C4-2B (cell line): Measurements from ENCODE around the gene CD300LD.

ENCODE experiments used
- H3K27ac ChIP-seq: fragments of 450-650 bp; 2 replicates; pipeline ENCODE4 v1.5.1; 2017
- ZFX ChIP-seq: fragments of 450-650 bp; IDR thresholded peaks from 2 replicates; pipeline ENCODE4 v1.6.1; 2017
- TF ChIP-seq, protein P1 (sequence below): fragments of 450-650 bp; conservative IDR thresholded peaks from 2 replicates; pipeline ENCODE4 v1.5.1; 2017; ENCODE audit warnings: mild to moderate bottlenecking

Gene CD300LD

GRCh38 chr17:74549343-74549742 lies 42.7 kb downstream of the CD300LD start:
- no peak overlapping the region for H3K27ac ChIP-seq
- TF ChIP-seq, protein P1, sequence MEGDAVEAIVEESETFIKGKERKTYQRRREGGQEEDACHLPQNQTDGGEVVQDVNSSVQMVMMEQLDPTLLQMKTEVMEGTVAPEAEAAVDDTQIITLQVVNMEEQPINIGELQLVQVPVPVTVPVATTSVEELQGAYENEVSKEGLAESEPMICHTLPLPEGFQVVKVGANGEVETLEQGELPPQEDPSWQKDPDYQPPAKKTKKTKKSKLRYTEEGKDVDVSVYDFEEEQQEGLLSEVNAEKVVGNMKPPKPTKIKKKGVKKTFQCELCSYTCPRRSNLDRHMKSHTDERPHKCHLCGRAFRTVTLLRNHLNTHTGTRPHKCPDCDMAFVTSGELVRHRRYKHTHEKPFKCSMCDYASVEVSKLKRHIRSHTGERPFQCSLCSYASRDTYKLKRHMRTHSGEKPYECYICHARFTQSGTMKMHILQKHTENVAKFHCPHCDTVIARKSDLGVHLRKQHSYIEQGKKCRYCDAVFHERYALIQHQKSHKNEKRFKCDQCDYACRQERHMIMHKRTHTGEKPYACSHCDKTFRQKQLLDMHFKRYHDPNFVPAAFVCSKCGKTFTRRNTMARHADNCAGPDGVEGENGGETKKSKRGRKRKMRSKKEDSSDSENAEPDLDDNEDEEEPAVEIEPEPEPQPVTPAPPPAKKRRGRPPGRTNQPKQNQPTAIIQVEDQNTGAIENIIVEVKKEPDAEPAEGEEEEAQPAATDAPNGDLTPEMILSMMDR: no peak
- TF ChIP-seq ZFX: no peak

DNA sequence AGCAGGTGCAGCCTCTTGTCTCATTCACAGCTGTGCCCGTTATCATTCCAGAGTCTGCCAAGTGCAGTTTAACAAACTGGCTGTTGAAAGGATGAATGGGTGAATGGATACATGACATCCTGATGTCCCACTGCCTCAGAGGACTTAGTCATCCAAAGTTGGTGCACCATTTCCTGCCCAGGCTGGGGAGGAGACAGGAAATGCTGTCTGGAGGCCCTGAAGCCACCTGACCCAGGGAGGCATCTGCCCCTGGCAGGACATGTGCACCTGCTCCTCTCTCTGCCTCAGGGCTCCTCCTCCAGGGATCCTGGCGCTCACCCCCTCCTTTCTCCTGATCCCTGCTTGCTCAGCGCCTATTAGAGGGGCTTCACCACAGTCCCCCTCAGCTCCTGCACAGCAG lies 44.3 kb downstream of the CD300LD start:
- no peak for TF ChIP-seq ZFX
- TF ChIP-seq, protein P1: no peak

DNA sequence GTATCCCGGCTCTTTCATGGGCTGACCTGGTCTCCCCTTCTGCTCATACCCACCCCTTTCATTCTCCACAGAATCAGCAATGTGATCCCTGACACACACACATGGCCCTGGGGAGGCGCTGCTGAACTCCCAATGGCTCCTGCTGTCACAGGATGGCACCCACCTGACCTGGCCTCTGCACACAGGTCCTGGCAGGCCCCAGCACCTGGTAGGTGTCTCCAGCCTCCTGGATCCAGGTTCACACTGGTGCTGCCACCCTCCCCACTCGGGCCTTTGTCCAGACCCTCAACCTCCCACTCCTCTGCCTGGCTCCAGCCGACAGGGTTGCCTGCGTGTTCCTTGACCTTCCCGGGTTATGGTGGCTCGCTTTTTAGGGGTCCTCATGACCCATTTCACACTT lies 44.8 kb downstream of the CD300LD start:
- no peak overlapping the region for H3K27ac ChIP-seq
- no peak for TF ChIP-seq ZFX
- TF ChIP-seq, protein P1: no peak

More for the DNA sequence above, 44.3 kb downstream of the CD300LD start:
- no peak overlapping the region for H3K27ac ChIP-seq

- H3K27ac ChIP-seq: no peak overlapping the region
- TF ChIP-seq, protein P1: no peak
- TF ChIP-seq ZFX: no peak
Observed at GRCh38 chr17:74546586-74546985, 45.5 kb downstream of the CD300LD start.

DNA sequence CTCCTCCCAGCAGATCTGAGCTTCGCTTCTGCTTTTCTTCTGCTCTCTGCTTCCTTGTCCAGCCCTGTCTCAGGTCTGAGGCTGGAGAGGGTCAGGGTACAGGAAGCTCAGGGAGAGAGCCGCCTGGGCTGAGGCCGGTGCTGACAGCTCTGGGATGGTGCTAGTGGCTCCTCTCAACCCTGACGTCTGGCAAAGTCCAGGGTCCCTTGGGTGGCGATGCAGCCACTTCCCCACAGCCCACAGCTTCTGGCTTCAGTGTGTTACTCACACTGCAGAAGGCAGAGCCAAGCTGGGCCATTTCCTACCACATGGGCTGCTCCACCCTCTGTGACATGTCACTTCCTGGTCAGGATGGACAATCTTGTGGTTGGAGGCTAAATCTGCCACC lies 46.2 kb downstream of the CD300LD start, which contains the start of gene CD300C:
Gene CD300C, minus strand, starts transcription at position 273 of the 388 bp plus-strand sequence. CDS start 333 bp downstream, outside the sequence.
- no peak for TF ChIP-seq ZFX
- TF ChIP-seq, protein P1: no peak
- no peak within 1 kb of the TSS for H3K27ac ChIP-seq

- no peak overlapping the region for H3K27ac ChIP-seq
- no peak for TF ChIP-seq ZFX
- TF ChIP-seq, protein P1: no peak
Observed at GRCh38 chr17:74544991-74545842, 46.9 kb downstream of the CD300LD start.
